ENCODE data around the gene SLC7A6. TPM values are rescaled to one million over a fixed set of nuclear protein-coding genes. Genes with fewer than 3 reads are reported as not detected.

Gene SLC7A6
- total RNA-seq, 1 experiment from 2014 or later, result 28.5 TPM

- ATAC-seq (no peak), DNase-seq (ENCODE audit: low read depth, low spot score) (no peak)
- Histone ChIP-seq H3K27ac (ENCODE audit: low read depth, low read length) (no peak overlapping the region), H2AFZ (ENCODE audit: low read depth, low read length, poor library complexity, severe bottlenecking) (no peak overlapping the region), H3K27me3 (ENCODE audit: insufficient read depth, low read length) (no peaks in the 10 kb centered on the region), H3K79me2 (ENCODE audit: insufficient read depth, low read length) (no peaks in the 10 kb centered on the region), H3K4me2 (ENCODE audit: low read length) (no peak overlapping the region), H3K9me3 (ENCODE audit: control insufficient read depth in 1 of 2, insufficient read depth in 1 of 2, low read depth in 1 of 2, low read length in 2 of 2) (no peaks in the 10 kb centered on the region), H4K20me1 (ENCODE audit: insufficient read depth) (no peaks in the 10 kb centered on the region), H3K9me2 (ENCODE audit: insufficient read depth) (no peaks in the 10 kb centered on the region), H3K4me1 (ENCODE audit: control insufficient read depth in 1 of 2, insufficient read depth in 2 of 2, low read length in 2 of 2) (no peaks in the 10 kb centered on the region), H3K4me3 (replicated peaks in 1 of 2; ENCODE audit: low read depth in 1 of 2, low read length in 2 of 2) (no peak overlapping the region), H3K9ac (ENCODE audit: low read length) (no peak overlapping the region), H3K36me3 (ENCODE audit: control insufficient read depth in 1 of 2, insufficient read depth in 2 of 2, low read length in 2 of 2) (no peaks in the 10 kb centered on the region)
- no peak for TF ChIP-seq ZNF274 (IDR thresholded peaks at IDR 0.05; ENCODE audit: low read depth, low read length)
- TF ChIP-seq TCF7L2 (IDR thresholded peaks at IDR 0.05; ENCODE audit: borderline replicate concordance, extremely low read depth, insufficient read depth, insufficient read length), result no peak
- no peak for TF ChIP-seq ELF1 (IDR thresholded peaks at IDR 0.05; ENCODE audit: borderline replicate concordance, low read depth)
- ChIA-PET POLR2A (no interaction called here), RAD21 (ENCODE audit: low non-redundant PET in 1 of 2, low total read pairs in 2 of 2, uncharacterized antibody in 2 of 2, unreplicated experiment in 2 of 2) (interaction anchor here in 1 of 2 experiments (0.6 kb wide), 1 partner anchor 124 kb away, joined by 3 read pairs; no protein-coding TSS in a partner anchor), CTCF (interaction anchor here (1.1 to 1.5 kb wide), 2 partner anchors 124 to 697 kb away, joined by 3 to 4 read pairs; no protein-coding TSS in a partner anchor)
- intact Hi-C loops (cut with micrococcal nuclease), result no loop called here
- BruUV-seq (replicated peaks), result no TSS peak
These were observed 46.8 kb upstream of the SLC7A6 start for GRCh38 chr16:68217506-68217905.

DNA sequence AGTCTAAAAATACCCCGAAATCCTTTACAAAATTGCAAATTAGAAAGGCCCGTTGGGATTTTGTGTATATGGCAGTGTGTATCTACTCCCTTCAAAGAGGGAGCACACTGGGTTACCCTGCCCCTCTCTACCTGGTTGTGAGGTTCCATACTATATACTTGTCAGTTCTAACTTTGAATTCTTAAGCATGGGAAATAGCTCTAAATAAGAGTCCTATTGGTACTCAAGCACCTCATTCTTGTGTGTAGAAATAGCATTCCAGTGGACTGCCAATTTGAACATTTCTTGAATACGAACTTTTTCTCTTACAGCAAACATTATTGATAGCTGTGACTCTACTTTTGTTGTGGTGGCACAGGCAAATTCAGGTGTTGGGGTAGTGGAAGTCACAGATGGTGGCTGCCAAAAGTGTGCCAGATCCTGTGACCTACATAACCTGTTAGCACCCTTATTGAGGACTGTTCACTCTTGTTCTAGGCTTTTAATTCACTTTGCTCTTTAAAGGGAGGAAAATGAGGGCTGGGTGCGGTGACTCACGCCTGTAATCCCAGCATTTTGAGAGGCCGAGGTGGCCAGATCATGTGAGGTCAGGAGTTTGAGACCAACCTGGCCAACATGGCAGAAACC is 44.5 kb upstream of the SLC7A6 start:
- intact Hi-C loops (cut with micrococcal nuclease), result loop anchor here (10.0 kb wide), 1 partner anchor 335 kb away; the partner anchor contains the start of gene NRN1L
- Histone ChIP-seq H3K79me2 (ENCODE audit: insufficient read depth, low read length) (no peaks in the 10 kb centered on the region), H3K9me2 (ENCODE audit: insufficient read depth) (no peaks in the 10 kb centered on the region), H3K27ac (ENCODE audit: low read depth, low read length) (no peak overlapping the region), H3K27me3 (ENCODE audit: insufficient read depth, low read length) (no peaks in the 10 kb centered on the region), H3K4me2 (ENCODE audit: low read length) (no peak overlapping the region), H3K9ac (ENCODE audit: low read length) (no peak overlapping the region), H4K20me1 (ENCODE audit: insufficient read depth) (no peaks in the 10 kb centered on the region), H3K36me3 (ENCODE audit: control insufficient read depth in 1 of 2, insufficient read depth in 2 of 2, low read length in 2 of 2) (no peaks in the 10 kb centered on the region), H2AFZ (ENCODE audit: low read depth, low read length, poor library complexity, severe bottlenecking) (no peak overlapping the region), H3K4me3 (replicated peaks in 1 of 2; ENCODE audit: low read depth in 1 of 2, low read length in 2 of 2) (no peak overlapping the region), H3K4me1 (ENCODE audit: control insufficient read depth in 1 of 2, insufficient read depth in 2 of 2, low read length in 2 of 2) (no peaks in the 10 kb centered on the region), H3K9me3 (ENCODE audit: control insufficient read depth in 1 of 2, insufficient read depth in 1 of 2, low read depth in 1 of 2, low read length in 2 of 2) (no peaks in the 10 kb centered on the region)
- TF ChIP-seq EGR1 (IDR thresholded peaks at IDR 0.05; ENCODE audit: low read depth) (no peak), ELF1 (IDR thresholded peaks at IDR 0.05; ENCODE audit: borderline replicate concordance, low read depth) (no peak), ZNF274 (IDR thresholded peaks at IDR 0.05; ENCODE audit: low read depth, low read length) (no peak), FOSL1 (IDR thresholded peaks at IDR 0.05; ENCODE audit: low read depth) (no peak), TCF7L2 (IDR thresholded peaks at IDR 0.05; ENCODE audit: borderline replicate concordance, extremely low read depth, insufficient read depth, insufficient read length) (no peak), CEBPB (IDR thresholded peaks at IDR 0.05; ENCODE audit: low read depth) (no peak), RAD21 (IDR thresholded peaks at IDR 0.05; ENCODE audit: low read depth) (no peak), CBX3 (IDR thresholded peaks at IDR 0.05; ENCODE audit: low read depth) (no peak)
- TF ChIP-seq, protein P1, sequence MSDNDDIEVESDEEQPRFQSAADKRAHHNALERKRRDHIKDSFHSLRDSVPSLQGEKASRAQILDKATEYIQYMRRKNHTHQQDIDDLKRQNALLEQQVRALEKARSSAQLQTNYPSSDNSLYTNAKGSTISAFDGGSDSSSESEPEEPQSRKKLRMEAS (IDR thresholded peaks at IDR 0.05), result no peak
- no peak for ATAC-seq
- POLR2A ChIA-PET, result no interaction called here
- DNase-seq (ENCODE audit: low read depth, low spot score), result no peak
- no TSS peak for BruUV-seq (replicated peaks)
- RAD21 ChIA-PET (ENCODE audit: low non-redundant PET in 1 of 2, low total read pairs in 2 of 2, uncharacterized antibody in 2 of 2, unreplicated experiment in 2 of 2), result no interaction called here
- CTCF ChIA-PET, result no interaction called here

All from HCT116 (cell line).